BLaER1 (cell line): Measurements from ENCODE around the gene PARK7.
"Not testable (repeated sequence)": the region's sequence is repeated elsewhere in the genome, so short reads cannot be mapped to it uniquely, and the experiment has no call there.

Source experiments
- H3K27ac ChIP-seq: shearing (Covaris generic); formaldehyde crosslinking; 2 replicates; pipeline ENCODE4 v1.8.1; 2022
- H3K27me3 ChIP-seq: shearing (Covaris generic); formaldehyde crosslinking; 2 replicates; pipeline ENCODE4 v1.8.1; 2022
- H3K36me3 ChIP-seq: shearing (Covaris generic); formaldehyde crosslinking; 2 replicates; pipeline ENCODE4 v1.8.1; 2022
- H3K4me1 ChIP-seq: shearing (Covaris generic); formaldehyde crosslinking; 2 replicates; pipeline ENCODE4 v1.8.1; 2022
- H3K4me2 ChIP-seq: shearing (Covaris generic); formaldehyde crosslinking; 2 replicates; pipeline ENCODE4 v1.8.1; 2022
- H3K4me3 ChIP-seq: shearing (Covaris generic); formaldehyde crosslinking; 2 replicates; pipeline ENCODE4 v1.8.1; 2022
- H3K9ac ChIP-seq: shearing (Covaris generic); formaldehyde crosslinking; 2 replicates; pipeline ENCODE4 v1.8.1; 2022
- H3K9me3 ChIP-seq: shearing (Covaris generic); formaldehyde crosslinking; 2 replicates; pipeline ENCODE4 v1.8.1; 2022
- H4K20me1 ChIP-seq: shearing (Covaris generic); formaldehyde crosslinking; 2 replicates; pipeline ENCODE4 v1.8.1; 2022
- Cebpa-rat ChIP-seq: shearing (Covaris generic); IDR thresholded peaks from 2 replicates; pipeline ENCODE4 v1.8.1; 2022

Gene PARK7

GRCh38 chr1:7942214-7942921 lies 19.1 kb upstream of the PARK7 start:
- Histone ChIP-seq H3K4me2 (peak overlapping the region; percentile 87), H3K4me3 (peak overlapping the region; percentile 57), H3K4me1 (peaks cover 36% of the 10 kb centered on the region), H4K20me1 (no peaks in the 10 kb centered on the region), H3K27me3 (no peaks in the 10 kb centered on the region), H3K9me3 (no peaks in the 10 kb centered on the region), H3K9ac (0 out of 2 replicates have a peak overlapping the region, but pooled peaks have one; percentile 45), H3K36me3 (no peaks in the 10 kb centered on the region), H3K27ac (peak overlapping the region; percentile 55; the same call in 1 of the 2 replicates)
- TF ChIP-seq Cebpa-rat: no peak

DNA sequence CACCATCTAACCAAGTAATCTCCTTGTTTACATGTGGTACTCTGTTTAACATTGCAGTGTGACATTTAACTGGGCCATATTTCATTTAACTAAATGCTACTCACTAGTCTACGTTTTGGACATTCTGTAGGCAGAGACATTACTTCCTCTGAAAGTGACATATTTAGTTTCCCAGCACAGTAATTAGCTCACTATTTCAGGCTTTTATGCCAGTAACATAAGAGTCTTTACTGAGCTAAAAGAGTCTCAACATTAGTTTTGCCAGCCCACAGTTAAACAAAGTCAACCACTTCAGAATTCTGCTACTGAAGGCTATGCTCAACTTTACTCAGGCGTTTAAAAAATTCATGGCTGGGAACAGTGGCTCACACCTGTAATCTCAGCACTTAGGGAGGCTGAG lies 18.3 kb upstream of the PARK7 start:
- H3K27me3 ChIP-seq: no peaks in the 10 kb centered on the region
- H3K27ac ChIP-seq: no peak overlapping the region
- peaks cover 36% of the 10 kb centered on the region for H3K4me1 ChIP-seq
- H3K4me3 ChIP-seq: no peak overlapping the region
- H3K9ac ChIP-seq: no peak overlapping the region
- no peaks in the 10 kb centered on the region for H3K9me3 ChIP-seq
- TF ChIP-seq Cebpa-rat: no peak
- no peaks in the 10 kb centered on the region for H3K36me3 ChIP-seq
- H4K20me1 ChIP-seq: no peaks in the 10 kb centered on the region
- H3K4me2 ChIP-seq: peak overlapping the region; percentile 87

- Histone ChIP-seq H4K20me1 (no peaks in the 10 kb centered on the region), H3K27me3 (peaks cover 7% of the 10 kb centered on the region), H3K4me1 (peaks cover 4% of the 10 kb centered on the region), H3K4me3 (no peak overlapping the region), H3K4me2 (no peak overlapping the region), H3K27ac (no peak overlapping the region), H3K9me3 (peaks cover 16% of the 10 kb centered on the region), H3K36me3 (no peaks in the 10 kb centered on the region), H3K9ac (no peak overlapping the region)
- no peak for TF ChIP-seq Cebpa-rat
These were observed 12.6 kb upstream of the PARK7 start for GRCh38 chr1:7948960-7949359.

GRCh38 chr1:7952791-7953190 lies 8.7 kb upstream of the PARK7 start:
- Histone ChIP-seq H3K27me3 (peaks cover 27% of the 10 kb centered on the region), H3K9me3 (peaks cover 22% of the 10 kb centered on the region)
- not testable (repeated sequence) for H3K9ac ChIP-seq, H3K4me2 ChIP-seq, H3K4me3 ChIP-seq, H3K27ac ChIP-seq, H3K36me3 ChIP-seq, H3K4me1 ChIP-seq, H4K20me1 ChIP-seq

- no peaks in the 10 kb centered on the region for H4K20me1 ChIP-seq
- H3K27ac ChIP-seq: no peak overlapping the region
- no peak overlapping the region for H3K9ac ChIP-seq
- no peaks in the 10 kb centered on the region for H3K36me3 ChIP-seq
- no peak for TF ChIP-seq Cebpa-rat
- peak overlapping the region; percentile 46 for H3K4me3 ChIP-seq
- peaks cover 27% of the 10 kb centered on the region for H3K27me3 ChIP-seq
- H3K9me3 ChIP-seq: peaks cover 22% of the 10 kb centered on the region
- peak overlapping the region; percentile 58 for H3K4me2 ChIP-seq
- H3K4me1 ChIP-seq: peaks cover 9% of the 10 kb centered on the region
These were observed 7.5 kb upstream of the PARK7 start for GRCh38 chr1:7953850-7954609.

DNA sequence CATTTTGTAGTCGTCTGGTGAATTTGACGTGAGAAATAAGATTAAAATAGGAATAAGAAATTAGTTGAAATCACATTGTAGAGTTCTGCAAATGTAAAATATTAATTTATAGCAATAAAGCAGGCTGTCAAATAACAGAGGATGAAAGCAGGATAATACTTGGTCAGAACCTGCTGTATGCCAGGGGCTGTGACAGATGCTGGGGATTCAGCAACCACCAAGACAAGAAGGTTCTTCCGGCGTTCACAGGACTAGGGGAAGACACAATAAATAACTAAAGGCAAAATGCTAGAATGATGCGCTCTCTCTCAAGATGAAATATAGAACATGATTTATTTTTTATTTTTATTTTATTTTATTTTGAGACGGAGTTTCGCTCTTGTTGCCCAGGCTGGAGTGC lies 6.8 kb upstream of the PARK7 start:
- Histone ChIP-seq H3K9me3 (peaks cover 22% of the 10 kb centered on the region), H3K9ac (no peak overlapping the region), H3K4me3 (no peak overlapping the region), H4K20me1 (no peaks in the 10 kb centered on the region), H3K4me2 (no peak overlapping the region), H3K27ac (no peak overlapping the region), H3K4me1 (peaks cover 9% of the 10 kb centered on the region), H3K36me3 (no peaks in the 10 kb centered on the region), H3K27me3 (peaks cover 27% of the 10 kb centered on the region)
- TF ChIP-seq Cebpa-rat: no peak

DNA sequence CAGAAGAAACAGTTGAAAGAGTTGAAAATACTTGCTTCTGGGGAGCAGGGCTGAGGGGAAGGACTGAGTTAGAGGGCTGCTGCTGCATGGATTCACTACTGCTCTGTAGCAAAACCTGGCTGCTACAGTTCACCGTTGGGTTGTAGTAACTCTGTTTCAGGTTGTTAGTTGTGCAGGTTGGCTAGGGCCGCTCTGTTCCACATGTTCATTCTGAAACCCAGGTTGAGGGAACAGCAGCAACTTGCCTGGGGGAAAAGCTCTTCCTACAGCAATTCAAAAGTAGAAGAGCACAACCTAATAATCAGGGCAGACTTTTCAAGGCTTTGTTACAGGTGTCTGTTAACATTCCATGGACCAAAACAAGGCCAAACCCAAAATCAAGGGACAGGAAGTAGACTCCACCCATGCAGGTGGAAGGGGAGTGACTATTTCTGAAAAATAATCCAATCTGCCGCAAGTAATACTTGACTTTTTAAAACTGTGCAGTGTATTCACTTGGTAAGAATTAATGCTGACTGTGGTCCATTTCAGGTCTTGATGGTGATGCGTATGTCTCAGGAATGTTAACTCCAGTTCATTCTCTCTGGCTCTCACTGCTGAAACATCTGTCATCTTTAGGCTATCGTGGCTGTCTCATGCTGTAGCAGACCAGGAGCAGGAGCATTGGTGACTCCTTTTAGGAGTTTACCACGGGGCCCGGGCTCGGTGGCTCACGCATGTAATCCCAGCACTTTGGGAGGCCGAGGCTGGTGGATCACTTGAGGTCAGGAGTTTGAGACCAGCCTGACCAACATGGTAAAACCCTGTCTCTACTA lies 5.1 kb upstream of the PARK7 start:
- H3K4me2 ChIP-seq: no peak overlapping the region
- H3K4me3 ChIP-seq: no peak overlapping the region
- H3K4me1 ChIP-seq: peaks cover 17% of the 10 kb centered on the region
- H3K27me3 ChIP-seq: peaks cover 27% of the 10 kb centered on the region
- H3K27ac ChIP-seq: no peak overlapping the region
- H4K20me1 ChIP-seq: no peaks in the 10 kb centered on the region
- TF ChIP-seq Cebpa-rat: no peak
- no peak overlapping the region for H3K9ac ChIP-seq
- no peaks in the 10 kb centered on the region for H3K36me3 ChIP-seq
- H3K9me3 ChIP-seq: peaks cover 17% of the 10 kb centered on the region

DNA sequence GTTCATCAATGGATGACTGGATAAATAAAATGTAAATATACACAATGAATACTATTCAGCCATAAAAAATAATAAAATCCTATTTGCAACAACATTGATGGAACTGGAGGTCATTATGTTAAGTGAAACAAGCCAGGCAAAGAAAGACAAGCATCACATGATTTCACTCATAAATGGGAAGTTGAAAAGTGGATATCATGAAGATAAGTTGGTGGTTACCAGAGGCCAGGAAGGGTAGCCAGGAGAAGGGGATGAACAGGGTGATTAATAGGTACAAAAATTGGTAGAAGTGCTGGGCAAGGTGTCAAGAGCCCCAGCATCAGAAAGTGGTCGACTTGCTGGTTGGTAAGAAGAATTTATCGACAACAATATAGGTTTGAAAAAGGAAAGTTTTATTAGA lies 1.3 kb upstream of the PARK7 start:
- Histone ChIP-seq H4K20me1 (peaks cover 7% of the 10 kb centered on the region; the same call in 1 of the 2 replicates), H3K9me3 (no peaks in the 10 kb centered on the region), H3K4me2 (peak overlapping the region; percentile 77), H3K27me3 (peaks cover 8% of the 10 kb centered on the region), H3K9ac (no peak overlapping the region; the same call in 1 of the 2 replicates), H3K36me3 (peaks cover 24% of the 10 kb centered on the region), H3K4me3 (no peak overlapping the region), H3K27ac (no peak overlapping the region), H3K4me1 (peaks cover 35% of the 10 kb centered on the region)
- TF ChIP-seq Cebpa-rat: no peak

- Histone ChIP-seq H3K4me2 (peak overlapping the region; percentile 77), H4K20me1 (peaks cover 14% of the 10 kb centered on the region), H3K9me3 (no peaks in the 10 kb centered on the region), H3K27me3 (0 out of 2 replicates have a peak, but pooled peaks cover 3% of the 10 kb centered on the region), H3K4me3 (peak overlapping the region; percentile 84), H3K36me3 (peaks cover 30% of the 10 kb centered on the region), H3K9ac (peak overlapping the region; percentile 88), H3K27ac (peak overlapping the region; percentile 89), H3K4me1 (peaks cover 40% of the 10 kb centered on the region)
- no peak for TF ChIP-seq Cebpa-rat
These were observed 670 bp upstream of the PARK7 start for GRCh38 chr1:7960867-7961215.

DNA sequence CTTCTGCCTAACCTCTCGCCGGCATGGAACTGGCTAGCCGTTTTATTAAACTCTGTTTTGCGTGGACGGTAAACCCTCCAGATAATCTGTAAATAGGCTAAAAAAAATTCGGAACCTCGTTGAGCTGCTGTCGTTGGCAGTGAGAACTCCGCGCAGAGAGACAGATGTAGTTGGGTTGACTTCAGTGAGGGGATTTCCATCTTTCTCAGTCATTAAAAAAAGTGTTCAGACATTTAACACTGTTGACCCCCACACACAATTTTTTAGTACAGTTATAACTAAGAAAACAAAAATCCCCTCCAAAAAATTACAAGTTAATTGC lies 464 bp downstream of the PARK7 start:
- Histone ChIP-seq H3K4me2 (peak overlapping the region; percentile 91), H3K4me3 (peak overlapping the region; percentile 84), H3K36me3 (peaks cover 42% of the 10 kb centered on the region), H4K20me1 (peaks cover 25% of the 10 kb centered on the region), H3K4me1 (peaks cover 52% of the 10 kb centered on the region), H3K27me3 (no peaks in the 10 kb centered on the region), H3K9me3 (no peaks in the 10 kb centered on the region), H3K27ac (peak overlapping the region; percentile 86), H3K9ac (peak overlapping the region; percentile 88)
- no peak for TF ChIP-seq Cebpa-rat
